Naive thymus-derived CD4-positive, alpha-beta T cell (primary cell): ENCODE measurements around the gene POGK. TPM values are rescaled to one million over a fixed set of nuclear protein-coding genes. Genes with fewer than 3 reads are reported as not detected.
A peak's percentile ranks its signal among the peaks of the same experiment; 100 is the strongest.

Experiments used
- ATAC-seq: fragments of 150-1000 bp; cut with Tn5 transposase; 2 replicates; pipeline ENCODE4 v1.10.0; 2021; ENCODE audit warnings: mild to moderate bottlenecking, moderate library complexity
- CTCF ChIA-PET: fragments of 350-600 bp; sonication (Branson Sonifier 250); formaldehyde crosslinking; loops from one replicate; lab custom pipeline; 2021; ENCODE audit warnings: antibody characterized with exemption; lab: Charles Lee
- POLR2A ChIA-PET: fragments of 350-600 bp; sonication (Branson Sonifier 250); formaldehyde crosslinking; loops from one replicate; lab custom pipeline; 2021; ENCODE audit warnings: antibody characterized with exemption, inconsistent platforms; lab: Charles Lee
- DNase-seq, 9 donors: peaks; one replicate each; pipeline versions ENCODE4 v3.0.0 to v3.0.0-alpha.2; 2020 to 2022; ENCODE audit warnings: mixed read lengths in 1 of 9
- H3K27ac ChIP-seq: one replicate; pipeline ENCODE4 v1.7.0; 2013; ENCODE audit warnings: mild to moderate bottlenecking, low read depth, low read length, moderate library complexity
- H3K27me3 ChIP-seq, 2 donors: one replicate each; pipeline ENCODE4 v1.7.0; 2013; ENCODE audit warnings: low read length in 2 of 2, mild to moderate bottlenecking in 2 of 2, moderate library complexity in 2 of 2; ENCODE audit not compliant: control insufficient read depth in 2 of 2, insufficient read depth in 2 of 2
- H3K36me3 ChIP-seq, 3 experiments: 1 replicate in 2 of 3; 2 replicates in 1 of 3; pipeline ENCODE4 v1.7.0; 2013; ENCODE audit warnings: low read length in 3 of 3, mild to moderate bottlenecking in 3 of 3, moderate library complexity in 1 of 3; ENCODE audit not compliant: insufficient read depth in 3 of 3, control insufficient read depth in 2 of 3
- H3K4me1 ChIP-seq, 2 donors: one replicate each; pipeline ENCODE4 v1.7.0; 2013; ENCODE audit warnings: low read length in 2 of 2, mild to moderate bottlenecking in 2 of 2, moderate library complexity in 1 of 2; ENCODE audit not compliant: control insufficient read depth in 2 of 2, insufficient read depth in 2 of 2
- H3K4me3 ChIP-seq: 2 replicates; pipeline ENCODE4 v1.7.0; 2013; ENCODE audit warnings: mild to moderate bottlenecking, low read length
- H3K9me3 ChIP-seq, 3 experiments: 1 replicate in 2 of 3; 2 replicates in 1 of 3; pipeline ENCODE4 v1.7.0; 2013; ENCODE audit warnings: low read length in 3 of 3; ENCODE audit not compliant: control insufficient read depth in 2 of 3
- H3K27ac Mint-ChIP-seq, 9 donors: one replicate each; pipeline ENCODE4 v1.8.0; 2020 to 2022; ENCODE audit warnings: mixed read lengths in 9 of 9, mild to moderate bottlenecking in 8 of 9, moderate library complexity in 5 of 9, inconsistent platforms in 2 of 9
- H3K27me3 Mint-ChIP-seq, 5 donors: one replicate each; pipeline ENCODE4 v1.8.0; 2021 to 2022; ENCODE audit warnings: mixed read lengths in 5 of 5, mild to moderate bottlenecking in 1 of 5
- H3K36me3 Mint-ChIP-seq, 5 donors: one replicate each; pipeline ENCODE4 v1.8.0; 2020 to 2022; ENCODE audit warnings: mixed read lengths in 5 of 5, mild to moderate bottlenecking in 3 of 5, inconsistent platforms in 1 of 5
- H3K4me1 Mint-ChIP-seq, 7 donors: one replicate each; pipeline ENCODE4 v1.8.0; 2020 to 2022; ENCODE audit warnings: mixed read lengths in 7 of 7, mild to moderate bottlenecking in 3 of 7, inconsistent platforms in 1 of 7
- H3K4me3 Mint-ChIP-seq, 10 donors: one replicate each; pipeline ENCODE4 v1.8.0; 2020 to 2022; ENCODE audit warnings: mild to moderate bottlenecking in 10 of 10, mixed read lengths in 10 of 10, moderate library complexity in 6 of 10, inconsistent platforms in 2 of 10
- H3K9me3 Mint-ChIP-seq, 11 donors: one replicate each; pipeline ENCODE4 v1.8.0; 2020 to 2022; ENCODE audit warnings: mixed read lengths in 11 of 11, mild to moderate bottlenecking in 4 of 11, inconsistent platforms in 1 of 11, moderate library complexity in 1 of 11
- intact Hi-C, 2 donors: fragments of 100-400 bp; cut with micrococcal nuclease; formaldehyde crosslinking; loops; one replicate each; pipeline ENCODE4 v1.15.1; 2023
- polyA plus RNA-seq, 2 donors: library from polyadenylated mRNA; unstranded; fragments of 300-500 nt; fragmentation: Illumina TruSeq; gene quantifications; one replicate each; pipeline ENCODE4 v1.2.3, GENCODE V29; 2021
- total RNA-seq, 6 experiments: library from RNA in 5 of 6; stranded (reverse) in 5 of 6; gene quantifications; 1 replicate in 5 of 6; 2 replicates in 1 of 6; pipeline ENCODE4 v1.2.3 and lab custom pipeline; 2021 to 2026

POGK gene, protein sequence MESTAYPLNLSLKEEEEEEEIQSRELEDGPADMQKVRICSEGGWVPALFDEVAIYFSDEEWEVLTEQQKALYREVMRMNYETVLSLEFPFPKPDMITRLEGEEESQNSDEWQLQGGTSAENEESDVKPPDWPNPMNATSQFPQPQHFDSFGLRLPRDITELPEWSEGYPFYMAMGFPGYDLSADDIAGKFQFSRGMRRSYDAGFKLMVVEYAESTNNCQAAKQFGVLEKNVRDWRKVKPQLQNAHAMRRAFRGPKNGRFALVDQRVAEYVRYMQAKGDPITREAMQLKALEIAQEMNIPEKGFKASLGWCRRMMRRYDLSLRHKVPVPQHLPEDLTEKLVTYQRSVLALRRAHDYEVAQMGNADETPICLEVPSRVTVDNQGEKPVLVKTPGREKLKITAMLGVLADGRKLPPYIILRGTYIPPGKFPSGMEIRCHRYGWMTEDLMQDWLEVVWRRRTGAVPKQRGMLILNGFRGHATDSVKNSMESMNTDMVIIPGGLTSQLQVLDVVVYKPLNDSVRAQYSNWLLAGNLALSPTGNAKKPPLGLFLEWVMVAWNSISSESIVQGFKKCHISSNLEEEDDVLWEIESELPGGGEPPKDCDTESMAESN
- 10 to 100 TPM; 24.7 to 38.7 (median 36.9) TPM for total RNA-seq
- polyA plus RNA-seq, result 10 to 100 TPM; 14.4 to 19.6 TPM
- total RNA-seq (lab: John Stamatoyannopoulos, UW), result 70.7 reads per million, percentile 78 among the genes with 10 or more reads in this experiment

DNA sequence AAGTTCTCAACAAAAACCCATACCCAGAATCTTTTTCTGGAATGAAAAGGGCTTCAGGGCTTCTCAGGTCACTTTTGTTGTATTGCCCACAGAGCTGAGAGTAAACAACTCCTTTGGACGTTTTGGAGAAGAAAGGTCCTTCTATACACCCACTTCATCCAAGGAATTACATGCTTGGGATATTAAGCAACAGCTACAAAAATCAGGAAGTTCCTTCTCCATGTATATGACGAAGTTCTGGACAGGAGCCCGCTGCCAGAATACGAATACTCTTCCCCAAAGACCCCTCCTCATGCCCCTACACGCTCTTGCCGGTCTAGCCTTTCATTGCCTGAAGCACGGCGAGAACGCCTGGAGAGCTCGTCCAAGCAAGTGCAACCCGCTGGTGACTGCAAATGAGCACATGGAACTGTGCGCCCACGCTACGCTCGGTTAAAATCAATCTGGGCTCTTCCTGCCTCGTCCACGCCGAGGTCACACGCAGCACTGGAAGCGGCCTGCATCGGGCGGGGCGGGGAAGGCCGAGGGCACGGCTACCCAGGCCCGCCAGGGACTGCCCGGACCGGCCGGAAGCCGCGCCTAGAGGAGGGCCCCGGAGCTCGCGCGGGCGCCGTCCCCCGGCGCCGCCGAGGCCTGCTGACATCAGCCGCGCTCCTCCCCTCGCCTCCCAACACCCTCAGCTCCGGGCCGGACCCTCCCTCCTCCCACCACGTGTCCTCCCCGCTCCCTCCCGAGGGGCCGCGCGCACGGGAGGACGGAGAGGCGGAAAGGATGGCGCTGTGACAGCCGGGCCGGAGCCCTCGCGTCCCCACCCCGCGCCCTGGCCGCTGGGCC lies at the start of gene POGK:
POGK (plus strand) TSS at position 710 of the 834 bp plus-strand sequence. CDS start 1,482 bp downstream, outside the sequence.
- POLR2A ChIA-PET, result interaction anchor here (0.6 to 1.8 kb wide), 13 partner anchors 10 to 1388 kb away, joined by 3 to 18 read pairs (median 3); partner anchors contain the start of genes DCAF6, POU2F1, SFT2D2 and TADA1
- Histone ChIP-seq H3K27me3 (no peaks in the 10 kb centered on the region), H3K9me3 (no peaks in the 10 kb centered on the region), H3K4me1 (peaks cover 13 to 21% of the 10 kb centered on the region in 2 donors), H3K27ac (peak within 1 kb of the TSS; percentile 90), H3K4me3 (peak within 1 kb of the TSS; percentile 60), H3K36me3 (peaks cover 0 to 32% (median 0%) of the 10 kb centered on the region in 3 experiments)
- H3K27ac Mint-ChIP-seq, result peak within 1 kb of the TSS; percentile 91 to 100 (median 94)
- peak; percentile 70 to 89 (median 77) for DNase-seq
- peak within 1 kb of the TSS; percentile 89 to 97 (median 92) for H3K4me3 Mint-ChIP-seq
- no peaks in the 10 kb centered on the region for H3K27me3 Mint-ChIP-seq
- H3K4me1 Mint-ChIP-seq, result peaks cover 23 to 55% (median 48%) of the 10 kb centered on the region in 7 donors
- intact Hi-C loops, result loop anchor here (1.0 to 10.0 kb wide), 6 partner anchors 37 to 1339 kb away; partner anchors contain the start of genes POU2F1 (in 2 of the 2), TADA1 (in 2 of the 2), DCAF6 (in 1 of the 2) and MGST3 (in 1 of the 2)
- H3K36me3 Mint-ChIP-seq, result peaks cover 9 to 22% (median 16%) of the 10 kb centered on the region in 5 donors
- CTCF ChIA-PET, result no interaction called here
- ATAC-seq, result peak; percentile 95
- H3K9me3 Mint-ChIP-seq, result no peaks in the 10 kb centered on the region

DNA sequence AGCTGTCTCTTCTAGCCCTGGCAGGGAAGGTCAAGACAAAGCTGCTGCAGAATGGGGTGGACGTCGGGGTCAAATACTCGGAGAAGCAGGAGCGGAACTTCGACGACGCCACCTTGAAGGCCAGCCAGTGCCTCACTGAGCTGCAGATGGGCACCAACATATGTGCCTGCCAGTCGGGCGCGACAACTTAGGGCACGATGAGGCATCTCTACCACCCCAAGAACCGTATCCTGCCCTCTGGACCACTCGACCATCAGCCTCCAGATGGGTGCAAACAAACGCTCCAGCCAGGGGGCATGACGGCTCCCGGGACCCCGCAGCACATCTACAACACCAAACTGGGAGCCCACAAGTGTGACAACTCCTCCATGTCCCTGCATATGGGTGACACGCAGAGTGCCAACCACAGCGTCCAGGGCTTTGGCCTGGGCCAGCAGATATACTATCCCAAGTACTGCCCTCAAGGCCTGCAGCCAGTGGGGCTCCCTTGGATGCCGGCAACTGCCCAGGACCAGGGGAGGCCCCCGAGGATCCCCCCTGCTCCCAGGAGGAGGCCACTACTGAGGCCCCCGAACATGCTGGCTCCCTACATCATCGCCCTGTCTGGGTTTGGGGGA lies 42.5 kb upstream of the POGK start:
- no peak overlapping the region for H3K4me3 ChIP-seq
- H3K36me3 Mint-ChIP-seq, result no peaks in the 10 kb centered on the region
- POLR2A ChIA-PET, result no interaction called here
- no peak for DNase-seq
- intact Hi-C loops, result no loop called here
- peaks cover 16 to 39% (median 25%) of the 10 kb centered on the region in 5 donors for H3K27me3 Mint-ChIP-seq
- CTCF ChIA-PET, result no interaction called here
- H3K4me1 ChIP-seq, result no peaks in the 10 kb centered on the region
- no peaks in the 10 kb centered on the region for H3K9me3 ChIP-seq
- no peak overlapping the region for H3K27ac Mint-ChIP-seq
- H3K4me3 Mint-ChIP-seq, result no peak overlapping the region
- H3K4me1 Mint-ChIP-seq, result no peaks in the 10 kb centered on the region
- no peaks in the 10 kb centered on the region for H3K27me3 ChIP-seq
- no peaks in the 10 kb centered on the region for H3K36me3 ChIP-seq
- H3K9me3 Mint-ChIP-seq, result no peaks in the 10 kb centered on the region
- H3K27ac ChIP-seq, result no peak overlapping the region
- no peak for ATAC-seq

DNA sequence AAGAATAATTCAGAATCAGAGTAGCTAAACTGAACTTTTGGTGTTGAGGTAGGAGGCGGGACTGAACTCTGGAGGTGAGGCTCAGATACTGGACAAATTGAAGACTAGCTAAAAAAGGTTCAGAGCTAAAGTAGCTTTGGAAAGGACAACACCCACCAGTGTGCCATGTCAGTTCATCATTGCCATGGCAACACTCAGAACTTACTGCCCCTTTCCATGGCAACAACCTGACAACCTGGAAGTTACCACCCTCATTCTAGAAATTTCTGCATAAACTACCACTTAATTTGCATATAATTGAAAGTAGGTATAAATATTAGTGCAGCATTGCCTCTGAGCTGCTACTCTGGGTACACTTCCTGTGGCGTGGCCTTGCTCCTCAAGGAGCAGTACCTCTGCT lies 30.3 kb upstream of the POGK start:
- Mint-ChIP-seq H3K27me3 (peaks cover 5 to 20% (median 10%) of the 10 kb centered on the region in 5 donors), H3K9me3 (peaks cover 0 to 4% (median 0%) of the 10 kb centered on the region in 11 donors), H3K4me1 (peaks cover 0 to 2% (median 0%) of the 10 kb centered on the region in 7 donors), H3K36me3 (no peaks in the 10 kb centered on the region), H3K27ac (no peak overlapping the region), H3K4me3 (no peak overlapping the region)
- CTCF ChIA-PET, result no interaction called here
- H3K36me3 ChIP-seq, result no peaks in the 10 kb centered on the region
- no peak for DNase-seq
- no peaks in the 10 kb centered on the region for H3K9me3 ChIP-seq
- H3K27ac ChIP-seq, result no peak overlapping the region
- POLR2A ChIA-PET, result no interaction called here
- no peaks in the 10 kb centered on the region for H3K4me1 ChIP-seq
- no peak for ATAC-seq
- intact Hi-C loops, result no loop called here
- no peak overlapping the region for H3K4me3 ChIP-seq
- H3K27me3 ChIP-seq, result no peaks in the 10 kb centered on the region

DNA sequence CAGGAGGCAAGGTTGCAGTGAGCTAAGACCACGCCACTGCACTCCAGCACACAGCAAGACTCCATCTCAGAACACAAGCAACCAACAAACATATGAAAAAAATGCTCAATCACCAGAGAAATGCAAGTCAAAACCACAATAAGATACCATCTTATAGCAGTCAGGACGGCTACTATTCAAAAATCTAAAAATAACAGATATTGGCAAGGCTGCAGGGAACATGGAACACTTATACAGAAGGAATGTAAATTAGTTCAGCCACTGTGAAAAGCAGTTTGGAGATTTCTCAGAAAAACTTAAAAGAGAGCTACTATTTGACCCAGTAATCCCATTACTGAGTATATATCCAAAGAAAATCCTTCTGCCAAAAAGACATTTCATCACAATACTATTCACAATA lies 27.6 kb upstream of the POGK start:
- Mint-ChIP-seq H3K27me3 (peaks cover 9 to 30% (median 15%) of the 10 kb centered on the region in 5 donors), H3K4me1 (no peaks in the 10 kb centered on the region), H3K36me3 (no peaks in the 10 kb centered on the region), H3K27ac (no peak overlapping the region), H3K9me3 (peaks cover 0 to 4% (median 0%) of the 10 kb centered on the region in 11 donors), H3K4me3 (no peak overlapping the region)
- Histone ChIP-seq H3K4me3 (no peak overlapping the region), H3K36me3 (no peaks in the 10 kb centered on the region), H3K9me3 (no peaks in the 10 kb centered on the region), H3K27me3 (no peaks in the 10 kb centered on the region), H3K4me1 (no peaks in the 10 kb centered on the region), H3K27ac (no peak overlapping the region)
- CTCF ChIA-PET, result no interaction called here
- no peak for ATAC-seq
- no peak for DNase-seq
- POLR2A ChIA-PET, result interaction anchor here (0.6 kb wide), 1 partner anchor 30 kb away, joined by 3 read pairs; no protein-coding TSS in a partner anchor
- intact Hi-C loops, result no loop called here

DNA sequence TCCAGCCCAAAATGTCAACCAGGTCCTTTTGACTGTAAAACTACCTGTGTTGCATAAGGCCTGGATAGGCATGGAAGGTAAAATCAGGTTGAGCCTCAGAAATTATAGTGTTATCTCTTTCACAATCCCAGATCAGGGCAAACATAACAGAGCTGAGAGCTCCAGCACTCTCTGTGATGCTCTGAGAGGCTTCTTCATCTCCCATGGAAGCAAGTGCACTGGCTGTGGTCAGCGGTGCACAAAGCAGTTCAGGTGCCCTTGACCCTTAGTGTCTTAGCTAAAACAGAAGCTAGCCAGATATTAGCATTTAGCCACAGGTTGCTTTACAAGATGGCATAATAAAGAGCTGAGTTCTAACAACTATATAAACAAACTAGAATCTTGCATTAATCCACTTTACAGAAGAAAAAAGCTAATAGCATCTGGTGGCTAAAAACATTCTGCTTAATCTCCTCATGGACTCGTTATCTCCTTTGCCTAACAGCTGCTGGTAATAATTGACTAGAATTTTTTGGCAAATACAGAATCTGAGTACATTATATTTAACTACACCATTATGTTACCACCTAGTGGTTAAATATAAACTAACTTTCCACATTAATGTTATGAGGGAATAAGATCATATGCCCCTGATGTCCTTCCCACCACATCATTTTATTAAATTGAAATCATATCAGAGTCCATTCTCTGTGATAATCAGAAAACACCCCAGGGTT lies 25.6 kb upstream of the POGK start:
- Histone ChIP-seq H3K4me3 (no peak overlapping the region), H3K27me3 (no peaks in the 10 kb centered on the region), H3K27ac (no peak overlapping the region), H3K4me1 (no peaks in the 10 kb centered on the region), H3K9me3 (no peaks in the 10 kb centered on the region), H3K36me3 (no peaks in the 10 kb centered on the region)
- ChIA-PET POLR2A (no interaction called here), CTCF (interaction anchor here (0.7 kb wide), 1 partner anchor 11 kb away, joined by 3 read pairs; no protein-coding TSS in a partner anchor)
- intact Hi-C loops, result no loop called here
- Mint-ChIP-seq H3K9me3 (peaks cover 0 to 6% (median 3%) of the 10 kb centered on the region in 11 donors), H3K4me3 (no peak overlapping the region), H3K36me3 (peaks cover 0 to 6% (median 0%) of the 10 kb centered on the region in 5 donors), H3K27me3 (peaks cover 9 to 30% (median 15%) of the 10 kb centered on the region in 5 donors), H3K4me1 (no peaks in the 10 kb centered on the region), H3K27ac (no peak overlapping the region)
- no peak for ATAC-seq
- DNase-seq, result no peak
